NCI-H1105 (cell line): ENCODE data around the gene TXNRD1.
A peak's percentile ranks its signal among the peaks of the same experiment; 100 is the strongest.
"Not testable (repeated sequence)": the region's sequence is repeated elsewhere in the genome, so short reads cannot be mapped to it uniquely, and the experiment has no call there.

Experiments used
- DNase-seq: peaks from one replicate; lab custom pipeline; 2025; lab: John Stamatoyannopoulos, UW

Gene TXNRD1

GRCh38 chr12:104280717-104281458 lies 65.3 kb downstream of the TXNRD1 start:
- no peak for DNase-seq

DNA sequence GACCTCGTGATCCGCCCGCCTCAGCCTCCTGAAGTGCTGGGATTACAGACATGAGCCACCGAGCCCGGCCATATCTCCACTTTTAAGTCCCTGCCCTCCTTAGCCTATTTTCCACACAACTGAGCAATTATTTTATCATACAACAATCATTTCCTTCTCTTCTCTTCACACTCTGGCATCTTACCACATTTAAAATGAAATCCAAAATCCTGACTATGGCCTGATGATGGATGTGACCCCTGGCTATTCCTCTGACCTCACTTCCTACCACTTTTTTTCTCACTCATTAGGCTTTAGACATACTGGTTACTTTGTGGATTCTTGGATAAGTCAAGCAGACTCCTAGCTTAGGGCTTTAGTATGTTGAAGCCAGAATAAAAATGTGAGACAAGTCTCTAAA lies 66.1 kb downstream of the TXNRD1 start:
- no peak for DNase-seq

DNA sequence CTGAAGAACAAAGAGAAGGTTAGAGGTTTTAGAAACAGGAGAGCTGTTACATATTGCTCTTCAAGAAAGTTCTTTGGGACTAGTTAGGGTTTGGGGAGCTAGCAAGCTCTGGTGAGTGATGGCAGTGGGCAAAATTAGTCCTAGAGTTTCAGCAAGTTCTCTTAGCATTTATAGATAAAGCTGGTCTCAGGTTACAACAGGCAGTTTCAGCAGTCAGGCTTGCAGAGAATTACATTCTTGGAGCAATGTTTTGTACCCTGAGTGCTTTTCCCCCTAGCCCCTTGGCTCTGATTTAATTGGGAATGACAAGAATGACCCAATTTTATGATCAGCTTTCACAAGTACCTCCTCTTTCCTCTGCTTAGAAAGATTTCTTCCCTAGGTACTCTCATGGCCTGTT lies 66.5 kb downstream of the TXNRD1 start:
- no peak for DNase-seq

GRCh38 chr12:104285740-104286515 lies 70.3 kb downstream of the TXNRD1 start:
- no peak for DNase-seq

DNA sequence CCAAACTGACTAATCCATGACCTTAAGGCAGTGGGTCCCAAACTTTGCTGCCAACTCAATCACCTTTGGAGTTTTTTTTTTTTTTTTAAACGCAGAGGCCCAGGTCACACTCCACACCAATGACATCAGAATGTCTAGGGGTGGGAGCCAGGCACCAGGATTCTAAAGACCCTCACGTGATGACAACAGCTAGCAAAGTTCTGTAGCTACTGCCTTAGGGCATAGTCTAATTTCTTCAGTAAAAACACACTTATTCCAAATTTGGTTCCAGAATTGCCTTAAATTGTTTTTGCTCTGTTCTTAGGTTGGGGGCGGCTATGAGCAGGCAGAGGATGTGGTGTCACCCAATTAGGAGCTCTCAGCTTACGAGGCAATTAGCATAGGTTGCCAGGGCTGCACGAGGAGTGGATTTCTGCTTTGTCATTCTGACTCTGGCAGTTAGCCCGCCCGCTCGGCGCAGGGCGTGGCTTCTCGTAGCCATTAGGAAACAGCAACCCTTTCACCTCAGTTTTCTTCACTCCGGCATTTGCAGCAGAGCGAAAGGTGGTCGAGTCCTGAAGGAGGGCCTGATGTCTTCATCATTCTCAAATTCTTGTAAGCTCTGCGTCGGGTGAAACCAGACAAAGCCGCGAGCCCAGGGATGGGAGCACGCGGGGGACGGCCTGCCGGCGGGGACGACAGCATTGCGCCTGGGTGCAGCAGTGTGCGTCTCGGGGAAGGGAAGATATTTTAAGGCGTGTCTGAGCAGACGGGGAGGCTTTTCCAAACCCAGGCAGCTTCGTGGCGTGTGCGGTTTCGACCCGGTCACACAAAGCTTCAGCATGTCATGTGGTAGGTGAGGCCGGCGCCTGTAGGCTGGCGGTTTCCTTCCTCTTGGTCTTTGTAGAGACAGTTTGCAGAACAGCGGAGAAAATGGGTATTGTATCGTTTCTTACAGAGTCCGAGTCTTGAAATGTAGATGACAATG lies 71.2 kb downstream of the TXNRD1 start:
- DNase-seq = peak; percentile 96

DNA sequence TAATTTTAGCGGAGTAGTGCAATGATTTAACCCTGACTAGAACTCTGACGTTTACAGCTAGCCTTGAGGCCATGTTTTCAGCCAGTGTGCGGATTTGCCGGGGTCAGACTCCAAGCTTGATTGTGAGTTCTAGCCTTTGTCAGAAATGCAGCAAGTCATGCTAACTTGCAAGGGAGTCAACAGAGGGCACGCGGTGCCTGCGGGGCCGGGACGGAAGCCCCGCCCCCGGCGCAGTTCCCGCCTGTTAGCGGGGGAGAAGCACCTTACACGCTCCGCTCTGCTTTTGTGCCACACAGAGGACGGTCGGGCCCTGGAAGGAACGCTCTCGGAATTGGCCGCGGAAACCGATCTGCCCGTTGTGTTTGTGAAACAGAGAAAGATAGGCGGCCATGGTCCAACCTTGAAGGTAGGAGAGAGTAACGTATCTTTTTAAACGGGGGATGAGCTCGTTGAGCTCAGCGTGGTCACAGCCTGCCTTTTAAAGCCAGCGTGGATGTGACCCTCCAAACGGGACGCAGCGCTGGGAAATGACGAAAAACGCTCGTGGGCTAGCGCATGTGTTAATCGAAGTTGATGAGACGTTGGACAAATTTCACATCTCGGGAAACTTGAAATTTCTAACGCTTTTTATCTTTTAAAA lies 73.2 kb downstream of the TXNRD1 start:
- peak; percentile 91 for DNase-seq

DNA sequence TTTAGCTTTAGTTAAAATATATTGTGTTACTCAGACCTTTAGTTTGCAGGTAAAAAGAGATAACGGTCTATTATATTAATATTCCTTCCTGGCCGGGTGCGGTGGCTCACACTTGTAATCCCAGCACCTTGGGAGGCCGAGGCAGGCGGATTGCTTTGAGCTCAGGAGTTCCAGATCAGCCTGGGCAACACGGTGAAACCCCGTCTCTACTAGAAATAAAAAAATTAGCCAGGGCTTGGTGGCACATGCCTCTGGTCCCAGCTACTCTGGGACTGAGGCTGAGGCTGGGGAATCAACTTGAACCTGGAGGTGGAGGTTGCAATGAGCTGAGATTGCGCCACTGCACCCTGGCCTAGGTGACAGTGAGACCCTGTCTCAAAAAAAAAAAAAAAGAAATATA lies 74.7 kb downstream of the TXNRD1 start:
- no peak for DNase-seq

- DNase-seq = no peak
These were observed 75.3 kb downstream of the TXNRD1 start for GRCh38 chr12:104290855-104291254.

- DNase-seq = peak; percentile 38
These were observed 76.4 kb downstream of the TXNRD1 start for GRCh38 chr12:104291867-104292524.

- DNase-seq = no peak
These were observed 77.6 kb downstream of the TXNRD1 start for GRCh38 chr12:104292872-104293794.

- DNase-seq = not testable (repeated sequence)
These were observed 78.7 kb downstream of the TXNRD1 start for GRCh38 chr12:104294158-104294859.

GRCh38 chr12:104294927-104295668 lies 79.5 kb downstream of the TXNRD1 start:
- no peak for DNase-seq

- no peak for DNase-seq
These were observed 80.4 kb downstream of the TXNRD1 start for GRCh38 chr12:104295954-104296353.

- DNase-seq = no peak
These were observed 81.1 kb downstream of the TXNRD1 start for GRCh38 chr12:104296718-104297117.

DNA sequence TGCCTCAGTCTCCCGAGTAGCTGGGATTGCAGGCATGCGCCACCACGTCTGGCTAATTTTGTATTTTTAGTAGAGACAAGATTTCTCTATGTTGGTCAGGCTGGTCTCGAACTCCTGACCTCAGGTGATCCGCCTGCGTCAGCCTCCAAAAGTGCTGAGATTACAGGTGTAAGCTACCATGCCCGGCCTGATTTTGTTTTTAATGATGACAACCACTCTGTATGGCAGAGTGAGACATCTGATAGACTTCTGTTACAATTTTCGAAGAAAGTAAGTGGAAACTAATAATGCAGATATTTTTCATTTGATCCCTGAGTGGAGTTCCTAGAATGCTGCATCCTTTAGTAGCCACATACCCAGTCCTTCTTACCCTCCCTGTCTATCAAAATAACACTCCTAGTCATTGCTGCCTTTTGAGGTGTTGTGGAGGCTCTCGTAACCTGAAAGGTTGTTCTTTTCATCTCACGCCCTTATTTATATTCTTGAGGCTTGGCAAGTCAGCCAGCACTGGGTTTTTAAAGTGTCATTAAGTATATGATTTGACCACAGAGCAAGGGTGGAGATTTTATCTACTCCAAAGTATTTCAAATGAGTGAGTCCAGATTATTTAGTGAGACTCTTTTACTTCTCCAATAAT lies 82.0 kb downstream of the TXNRD1 start:
- DNase-seq = no peak

- no peak for DNase-seq
These were observed 84.4 kb downstream of the TXNRD1 start for GRCh38 chr12:104299842-104300481.

GRCh38 chr12:104303538-104304151 lies 88.1 kb downstream of the TXNRD1 start, which contains the start of gene EID3:
EID3 (plus strand) TSS chr12:104303739; CDS start chr12:104303935, 196 bp downstream.
- DNase-seq = peak; percentile 87
